ENCODE results near the gene TMEM45A. TPM values are rescaled to one million over a fixed set of nuclear protein-coding genes. Genes with fewer than 3 reads are reported as not detected.
"Not testable (repeated sequence)": the region's sequence is repeated elsewhere in the genome, so short reads cannot be mapped to it uniquely, and the experiment has no call there.

The TMEM45A gene
- total RNA-seq, 1 experiment from 2014 or later: 10.1 TPM

GRCh38 chr3:100506355-100506754 is 13.9 kb downstream of the TMEM45A start:
- H3T11ph ChIP-seq (ENCODE audit: low read length): no peak overlapping the region
- Mint-ChIP-seq H3K4me1 (no peaks in the 10 kb centered on the region), H3K36me3 (ENCODE audit: insufficient read depth in 1 of 3, low read depth in 3 of 3) (peaks cover 8 to 31% (median 16%) of the 10 kb centered on the region in 3 experiments; a peak in 6 of 7 replicates), H3K4me3 (no peak overlapping the region), H3K27ac (no peak overlapping the region), H3K9me3 (peaks cover 25 to 29% of the 10 kb centered on the region in 2 experiments), H3K27me3 (ENCODE audit: low read depth) (no peaks in the 10 kb centered on the region; the same call in 1 of the 2 replicates)
- no peak overlapping the region for H2AFZ ChIP-seq (ENCODE audit: low read length)
- no peaks in the 10 kb centered on the region for H3K23me2 ChIP-seq (ENCODE audit: insufficient read length, low read depth, low read length, poor library complexity, severe bottlenecking)
- H3K4ac ChIP-seq (ENCODE audit: low read depth, low read length): no peak overlapping the region
- no peak overlapping the region for H3K9ac ChIP-seq (ENCODE audit: extremely low read depth, insufficient read length, low read length)
- H2BK15ac ChIP-seq (ENCODE audit: low read depth, low read length): no peak overlapping the region
- no peak overlapping the region for H3K4me2 ChIP-seq (ENCODE audit: insufficient read depth, insufficient read length, low read length)
- H3K23ac ChIP-seq (ENCODE audit: insufficient read length, low read depth, low read length): no peak overlapping the region
- no peaks in the 10 kb centered on the region for H3K79me2 ChIP-seq (ENCODE audit: insufficient read depth, low read length)
- H4K20me1 ChIP-seq (ENCODE audit: control insufficient read depth, insufficient read depth, insufficient read length): no peaks in the 10 kb centered on the region
- no peak overlapping the region for H2BK12ac ChIP-seq (ENCODE audit: insufficient read length, low read depth, low read length)
- no CpG with 5 or more reads among the region's 2 CpGs for WGBS (ENCODE audit: extremely low coverage, insufficient read length, low lambda C conversion rate)
- no peak overlapping the region for H4K91ac ChIP-seq (ENCODE audit: insufficient read length, low read depth, low read length)
- H3K18ac ChIP-seq (ENCODE audit: insufficient read length, low read depth, low read length): no peak overlapping the region
- H4K5ac ChIP-seq (ENCODE audit: insufficient read length, low read depth, low read length): no peak overlapping the region
- no peak overlapping the region for H2BK20ac ChIP-seq (ENCODE audit: low read depth, low read length, poor library complexity, severe bottlenecking)
- no peaks in the 10 kb centered on the region for H3K27me3 ChIP-seq (ENCODE audit: insufficient read depth, low read length)
- H3K4me1 ChIP-seq (ENCODE audit: insufficient read depth, low read length): no peaks in the 10 kb centered on the region
- no peak overlapping the region for H3K14ac ChIP-seq (ENCODE audit: insufficient read depth, low read length)
- DNase-seq: no peak
- peaks cover 5% of the 10 kb centered on the region for H3K9me3 ChIP-seq (ENCODE audit: control insufficient read depth, low read depth, low read length)
- TF ChIP-seq CTCF (conservative IDR thresholded peaks at IDR 0.05): no peak
- H2BK120ac ChIP-seq (ENCODE audit: low read depth, low read length, poor library complexity, severe bottlenecking): no peak overlapping the region
- no peaks in the 10 kb centered on the region for H3K79me1 ChIP-seq (ENCODE audit: insufficient read depth, low read depth, low read length, poor library complexity, severe bottlenecking)
- H2AK5ac ChIP-seq (ENCODE audit: insufficient read length, low read length): no peak overlapping the region
- H2BK5ac ChIP-seq (ENCODE audit: insufficient read length, low read length): no peak overlapping the region
- H3K56ac ChIP-seq (ENCODE audit: insufficient read length, low read depth, low read length): no peak overlapping the region
- no peak overlapping the region for H4K8ac ChIP-seq (replicated peaks; ENCODE audit: insufficient read length, low read depth, low read length)
- H3K27ac ChIP-seq (ENCODE audit: insufficient read length, low read depth, low read length): no peak overlapping the region

DNA sequence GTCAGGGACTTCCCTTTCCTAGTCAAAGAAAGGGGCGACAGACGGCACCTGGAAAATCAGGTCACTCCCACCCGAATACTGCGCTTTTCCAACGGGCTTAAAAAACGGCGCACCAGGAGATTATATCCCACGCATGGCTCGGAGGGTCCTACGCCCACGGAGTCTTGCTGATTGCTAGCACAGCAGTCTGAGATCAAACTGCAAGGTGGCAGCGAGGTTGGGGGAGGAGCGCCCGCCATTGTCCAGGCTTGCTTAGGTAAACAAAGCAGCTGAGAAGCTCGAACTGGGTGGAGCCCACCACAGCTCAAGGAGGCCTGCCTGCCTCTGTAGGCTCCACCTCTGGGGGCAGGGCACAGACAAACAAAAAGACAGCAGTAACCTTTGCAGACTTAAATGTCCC is 17.4 kb downstream of the TMEM45A start:
- H3K27me3 ChIP-seq (ENCODE audit: insufficient read depth, low read length); H3K27ac Mint-ChIP-seq; H4K91ac ChIP-seq (ENCODE audit: insufficient read length, low read depth, low read length); H2BK12ac ChIP-seq (ENCODE audit: insufficient read length, low read depth, low read length); H3K79me1 ChIP-seq (ENCODE audit: insufficient read depth, low read depth, low read length, poor library complexity, severe bottlenecking); H4K8ac ChIP-seq (replicated peaks; ENCODE audit: insufficient read length, low read depth, low read length); H3K18ac ChIP-seq (ENCODE audit: insufficient read length, low read depth, low read length); H2BK5ac ChIP-seq (ENCODE audit: insufficient read length, low read length); H3K9me3 ChIP-seq (ENCODE audit: control insufficient read depth, low read depth, low read length); H3K4ac ChIP-seq (ENCODE audit: low read depth, low read length); H2BK20ac ChIP-seq (ENCODE audit: low read depth, low read length, poor library complexity, severe bottlenecking); H3K4me1 Mint-ChIP-seq; H3T11ph ChIP-seq (ENCODE audit: low read length); DNase-seq; H3K23ac ChIP-seq (ENCODE audit: insufficient read length, low read depth, low read length); H4K20me1 ChIP-seq (ENCODE audit: control insufficient read depth, insufficient read depth, insufficient read length); H2AK5ac ChIP-seq (ENCODE audit: insufficient read length, low read length); H2AFZ ChIP-seq (ENCODE audit: low read length); H3K56ac ChIP-seq (ENCODE audit: insufficient read length, low read depth, low read length); H2BK120ac ChIP-seq (ENCODE audit: low read depth, low read length, poor library complexity, severe bottlenecking); H3K9ac ChIP-seq (ENCODE audit: extremely low read depth, insufficient read length, low read length); H2BK15ac ChIP-seq (ENCODE audit: low read depth, low read length); H3K27me3 Mint-ChIP-seq (ENCODE audit: low read depth); H3K4me2 ChIP-seq (ENCODE audit: insufficient read depth, insufficient read length, low read length); H3K23me2 ChIP-seq (ENCODE audit: insufficient read length, low read depth, low read length, poor library complexity, severe bottlenecking); H3K27ac ChIP-seq (ENCODE audit: insufficient read length, low read depth, low read length); H3K79me2 ChIP-seq (ENCODE audit: insufficient read depth, low read length); H3K4me3 Mint-ChIP-seq; H3K4me1 ChIP-seq (ENCODE audit: insufficient read depth, low read length); H4K5ac ChIP-seq (ENCODE audit: insufficient read length, low read depth, low read length); H3K14ac ChIP-seq (ENCODE audit: insufficient read depth, low read length): not testable (repeated sequence)
- Mint-ChIP-seq H3K9me3 (peaks cover 25 to 29% of the 10 kb centered on the region in 2 experiments), H3K36me3 (ENCODE audit: insufficient read depth in 1 of 3, low read depth in 3 of 3) (peaks cover 8 to 31% (median 16%) of the 10 kb centered on the region in 3 experiments; a peak in 6 of 7 replicates)
- no CpG with 5 or more reads among the region's 15 CpGs for WGBS (ENCODE audit: extremely low coverage, insufficient read length, low lambda C conversion rate)
